Kidney (tissue), 14 donors: ENCODE data around the gene ZNF524. TPM values are rescaled to one million over a fixed set of nuclear protein-coding genes. Genes with fewer than 3 reads are reported as not detected.
A peak's percentile ranks its signal among the peaks of the same experiment; 100 is the strongest.

ENCODE experiments used
- DNase-seq, 5 donors: peaks; one replicate each; pipeline ENCODE4 v3.0.0-alpha.2; 2013 to 2020
- FAIRE-seq: peaks from 2 replicates; lab custom pipeline; 2012; peaks lifted over from hg19 to GRCh38; lab: Jason Lieb, UNC
- H3K27ac ChIP-seq, 2 donors: one replicate each; pipeline ENCODE4 v1.7.0; 2013; ENCODE audit warnings: low read depth in 2 of 2, low read length in 2 of 2, inconsistent platforms in 1 of 2
- H3K27me3 ChIP-seq: one replicate; pipeline ENCODE4 v1.7.1; 2013; ENCODE audit warnings: low read length, inconsistent platforms; ENCODE audit not compliant: control insufficient read depth, insufficient read depth
- H3K36me3 ChIP-seq, 3 donors: one replicate each; pipeline versions ENCODE4 v1.7.0 to v1.7.1; 2013; ENCODE audit warnings: low read length in 3 of 3, control low read depth in 1 of 3, inconsistent platforms in 1 of 3; ENCODE audit not compliant: insufficient read depth in 3 of 3, control insufficient read depth in 2 of 3
- H3K4me1 ChIP-seq, 3 donors: one replicate each; pipeline versions ENCODE4 v1.7.0 to v1.7.1; 2013; ENCODE audit warnings: low read length in 3 of 3, inconsistent platforms in 1 of 3, low read depth in 1 of 3; ENCODE audit not compliant: control insufficient read depth in 2 of 3, insufficient read depth in 2 of 3
- H3K4me3 ChIP-seq, 3 donors: one replicate each; pipeline versions ENCODE4 v1.7.0 to v1.8.1; 2013; ENCODE audit warnings: low read length in 3 of 3, control low read depth in 1 of 3, inconsistent platforms in 1 of 3
- H3K9ac ChIP-seq, 3 donors: one replicate each; pipeline versions ENCODE4 v1.7.0 to v1.7.1; 2013; ENCODE audit warnings: low read length in 3 of 3, control low read depth in 1 of 3, inconsistent platforms in 1 of 3
- H3K9me3 ChIP-seq, 3 donors: one replicate each; pipeline versions ENCODE4 v1.7.0 to v1.7.1; 2013; ENCODE audit warnings: low read length in 3 of 3, control low read depth in 1 of 3, inconsistent platforms in 1 of 3; ENCODE audit not compliant: control insufficient read depth in 2 of 3, insufficient read depth in 1 of 3
- CTCF ChIP-seq: IDR thresholded peaks from 3 replicates; pipeline ENCODE4 v1.5.1; 2012; ENCODE audit warnings: mild to moderate bottlenecking, moderate library complexity, borderline replicate concordance; ENCODE audit not compliant: insufficient read depth; ENCODE audit errors: extremely low read depth
- intact Hi-C: fragments of 100-400 bp; cut with DNase I; formaldehyde crosslinking; loops from one replicate; pipeline ENCODE4 v1.11.1; 2022
- polyA plus RNA-seq: library from polyadenylated mRNA; stranded (reverse); fragments of 350-450 nt; fragmentation: Illumina TruSeq; extraction: RNeasy Lipid Tissue Mini Kit (QIAGEN cat#74804); gene quantifications from one replicate; pipeline ENCODE4 v1.2.3, GENCODE V29; 2014; ENCODE audit warnings: low read depth, low replicate concordance; ENCODE audit not compliant: insufficient read depth
- total RNA-seq: library from RNA; stranded (reverse); fragmentation: NEBNext Ultra II Directional; extraction: Animal tissue kit (Norgen Biotek cat#: 25700); gene quantifications from one replicate; pipeline ENCODE4 v1.2.1, GENCODE V29; 2021
- donor health status: control.
- donor health status: control.
- donor health status: control.
- donor health status: control.
- donor health status: control.
- donor health status: DM: yes; HTN: yes; CAD: no.
- donor health status: Normal renal cell carcinoma (clear cell type).

Gene ZNF524
- total and polyA plus RNA-seq, 2 donors from 2014 or later: 22.9 to 32.6 TPM

- Histone ChIP-seq H3K4me3 (no peak overlapping the region), H3K4me1 (peaks cover 0 to 42% (median 4%) of the 10 kb centered on the region in 3 donors), H3K36me3 (no peaks in the 10 kb centered on the region), H3K27me3 (no peaks in the 10 kb centered on the region), H3K9me3 (no peaks in the 10 kb centered on the region), H3K27ac (no peak overlapping the region), H3K9ac (no peak overlapping the region)
- DNase-seq (peak in 1 of 5 donors; percentile 43), FAIRE-seq (no peak)
- intact Hi-C loops: no loop called here
- TF ChIP-seq CTCF: no peak
These were observed 45.4 kb downstream of the ZNF524 start for GRCh38 chr19:55645512-55645881.

GRCh38 chr19:55646889-55647731 is 47.0 kb downstream of the ZNF524 start:
- H3K27ac ChIP-seq: peak overlapping the region; percentile 28 to 89
- FAIRE-seq (no peak), DNase-seq (peak in 1 of 5 donors; percentile 48)
- no peaks in the 10 kb centered on the region for H3K36me3 ChIP-seq
- peak overlapping the region; percentile 41 to 84 (median 65) for H3K4me3 ChIP-seq
- intact Hi-C loops: no loop called here
- peak overlapping the region; percentile 5 to 72 (median 10) for H3K9ac ChIP-seq
- TF ChIP-seq CTCF: no peak
- H3K9me3 ChIP-seq: no peaks in the 10 kb centered on the region
- H3K27me3 ChIP-seq: no peaks in the 10 kb centered on the region
- H3K4me1 ChIP-seq: peaks cover 0 to 39% (median 4%) of the 10 kb centered on the region in 3 donors

GRCh38 chr19:55647732-55648584 is 47.9 kb downstream of the ZNF524 start, which contains the start of gene CCDC106:
Gene CCDC106, plus strand, starts transcription at chr19:55648212. Its CDS starts 835 bp downstream, at chr19:55649047.
- Histone ChIP-seq H3K4me1 (peaks cover 0 to 32% (median 3%) of the 10 kb centered on the region in 3 donors), H3K9me3 (no peaks in the 10 kb centered on the region), H3K4me3 (peak within 1 kb of the TSS; percentile 58 to 84 (median 65)), H3K36me3 (no peaks in the 10 kb centered on the region), H3K27ac (peak within 1 kb of the TSS; percentile 52 to 89), H3K9ac (peak within 1 kb of the TSS; percentile 10 to 72 (median 72)), H3K27me3 (no peaks in the 10 kb centered on the region)
- peak; percentile 86 to 91 (median 90) for DNase-seq
- intact Hi-C loops: no loop called here
- no peak for TF ChIP-seq CTCF
- no peak for FAIRE-seq
